Astrocyte (in vitro differentiated cells and primary cell): ENCODE data around the gene AXL. TPM values are rescaled to one million over a fixed set of nuclear protein-coding genes. Genes with fewer than 3 reads are reported as not detected.

Source experiments
- DNase-seq: peaks from one replicate; pipeline ENCODE4 v3.0.0-alpha.2; 2010; ENCODE audit warnings: low read depth
- FAIRE-seq: peaks from 2 replicates; lab custom pipeline; 2011; peaks lifted over from hg19 to GRCh38; lab: Jason Lieb, UNC
- H2AFZ ChIP-seq: 2 replicates; pipeline ENCODE4 v1.6.0; 2012; ENCODE audit warnings: low read depth, low read length, inconsistent platforms
- H3K27ac ChIP-seq: 2 replicates; pipeline ENCODE4 v1.5.1; 2011; ENCODE audit warnings: low read depth, low read length, inconsistent platforms
- H3K27me3 ChIP-seq: 2 replicates; pipeline ENCODE4 v1.6.0; 2011; ENCODE audit warnings: low read length, inconsistent platforms; ENCODE audit not compliant: insufficient read depth
- H3K36me3 ChIP-seq: 2 replicates; pipeline ENCODE4 v1.5.1; 2011; ENCODE audit warnings: low read length, inconsistent platforms; ENCODE audit not compliant: insufficient read depth
- H3K4me1 ChIP-seq: 2 replicates; pipeline ENCODE4 v1.5.1; 2011; ENCODE audit warnings: low read length, inconsistent platforms; ENCODE audit not compliant: insufficient read depth
- H3K4me2 ChIP-seq: 2 replicates; pipeline ENCODE4 v1.6.0; 2012; ENCODE audit warnings: low read length, inconsistent platforms
- H3K4me3 ChIP-seq: 2 replicates; pipeline ENCODE4 v1.5.1; 2011; ENCODE audit warnings: low read depth, mild to moderate bottlenecking, low read length, inconsistent platforms; ENCODE audit not compliant: insufficient read depth
- H3K79me2 ChIP-seq: 2 replicates; pipeline ENCODE4 v1.6.0; 2012; ENCODE audit warnings: mild to moderate bottlenecking, low read length, inconsistent platforms; ENCODE audit not compliant: insufficient read depth
- H3K9ac ChIP-seq: 2 replicates; pipeline ENCODE4 v1.6.0; 2012; ENCODE audit warnings: mild to moderate bottlenecking, low read length, inconsistent platforms
- H3K9me3 ChIP-seq: 2 replicates; pipeline ENCODE4 v1.5.1; 2012; ENCODE audit warnings: low read depth, mild to moderate bottlenecking, low read length, inconsistent platforms; ENCODE audit not compliant: insufficient read depth
- H4K20me1 ChIP-seq: 2 replicates; pipeline ENCODE4 v1.6.0; 2012; ENCODE audit warnings: low read length, inconsistent platforms; ENCODE audit not compliant: insufficient read depth
- H3K27ac Mint-ChIP-seq: one replicate; pipeline ENCODE4 v1.8.0; 2021; ENCODE audit warnings: mild to moderate bottlenecking, mixed read lengths; ENCODE audit not compliant: unreplicated experiment
- H3K27me3 Mint-ChIP-seq: one replicate; pipeline ENCODE4 v1.8.0; 2021; ENCODE audit warnings: low read depth, mixed read lengths; ENCODE audit not compliant: unreplicated experiment
- H3K36me3 Mint-ChIP-seq: one replicate; pipeline ENCODE4 v1.8.0; 2021; ENCODE audit warnings: low read depth, mixed read lengths; ENCODE audit not compliant: unreplicated experiment
- H3K4me1 Mint-ChIP-seq: one replicate; pipeline ENCODE4 v1.8.0; 2021; ENCODE audit warnings: low read depth, mixed read lengths; ENCODE audit not compliant: unreplicated experiment
- H3K4me3 Mint-ChIP-seq: one replicate; pipeline ENCODE4 v1.8.0; 2021; ENCODE audit warnings: mild to moderate bottlenecking, moderate library complexity, mixed read lengths; ENCODE audit not compliant: unreplicated experiment
- H3K9me3 Mint-ChIP-seq: one replicate; pipeline ENCODE4 v1.8.0; 2021; ENCODE audit warnings: mild to moderate bottlenecking, mixed read lengths; ENCODE audit not compliant: unreplicated experiment
- CTCF ChIP-seq: IDR thresholded peaks from 2 replicates; pipeline ENCODE4 v1.5.1; 2011; ENCODE audit warnings: low read depth, mild to moderate bottlenecking, inconsistent platforms, low read length, moderate library complexity; ENCODE audit not compliant: insufficient read depth
- EZH2 ChIP-seq: IDR thresholded peaks from 2 replicates; pipeline ENCODE4 v1.6.1; 2012; ENCODE audit warnings: mild to moderate bottlenecking, low read length, inconsistent platforms; ENCODE audit not compliant: insufficient read depth
- total RNA-seq: library from RNA; stranded (reverse); gene quantifications from 2 replicates; pipeline ENCODE4 v1.2.1, GENCODE V29; 2021

Gene AXL
- total RNA-seq, 1 donor from 2014 or later, result 156 TPM

GRCh38 chr19:41310033-41310831, 91.2 kb downstream of the AXL start, which contains the start of gene CCDC97:
Gene CCDC97 (plus strand): TSS chr19:41310172. CDS start chr19:41310311, 139 bp downstream.
- Histone ChIP-seq H3K36me3 (peaks cover 24% of the 10 kb centered on the region), H3K9ac (peak within 1 kb of the TSS; percentile 95), H3K27me3 (no peaks in the 10 kb centered on the region), H3K27ac (peak within 1 kb of the TSS; percentile 93), H4K20me1 (peaks cover 50% of the 10 kb centered on the region), H3K4me1 (peaks cover 22% of the 10 kb centered on the region), H3K4me3 (peak within 1 kb of the TSS; percentile 91), H3K9me3 (no peaks in the 10 kb centered on the region), H3K79me2 (peaks cover 44% of the 10 kb centered on the region), H3K4me2 (peak within 1 kb of the TSS; percentile 97), H2AFZ (peak within 1 kb of the TSS; percentile 69)
- Mint-ChIP-seq H3K9me3 (no peaks in the 10 kb centered on the region), H3K4me3 (peak within 1 kb of the TSS; percentile 99), H3K27ac (peak within 1 kb of the TSS; percentile 100), H3K4me1 (peaks cover 33% of the 10 kb centered on the region), H3K36me3 (peaks cover 14% of the 10 kb centered on the region), H3K27me3 (no peaks in the 10 kb centered on the region)
- DNase-seq (peak; percentile 82), FAIRE-seq (no peak)
- TF ChIP-seq EZH2 (no peak), CTCF (no peak)

- peaks cover 19% of the 10 kb centered on the region for H3K36me3 ChIP-seq
- H2AFZ ChIP-seq, result no peak overlapping the region
- peaks cover 44% of the 10 kb centered on the region for H3K79me2 ChIP-seq
- TF ChIP-seq EZH2 (no peak), CTCF (no peak)
- Mint-ChIP-seq H3K27ac (peak overlapping the region; percentile 100), H3K9me3 (no peaks in the 10 kb centered on the region), H3K4me1 (peaks cover 33% of the 10 kb centered on the region), H3K36me3 (peaks cover 15% of the 10 kb centered on the region), H3K27me3 (no peaks in the 10 kb centered on the region), H3K4me3 (peak overlapping the region; percentile 99)
- FAIRE-seq (no peak), DNase-seq (no peak)
- no peaks in the 10 kb centered on the region for H3K9me3 ChIP-seq
- H3K27ac ChIP-seq, result peak overlapping the region; percentile 93
- H3K9ac ChIP-seq, result peak overlapping the region; percentile 95
- H3K27me3 ChIP-seq, result no peaks in the 10 kb centered on the region
- peaks cover 22% of the 10 kb centered on the region for H3K4me1 ChIP-seq
- peaks cover 51% of the 10 kb centered on the region for H4K20me1 ChIP-seq
- peak overlapping the region; percentile 97 for H3K4me2 ChIP-seq
- peak overlapping the region; percentile 91 for H3K4me3 ChIP-seq
Measured at GRCh38 chr19:41311072-41311471, 92.0 kb downstream of the AXL start.

Other genes starting within 250 kb of the AXL start
- gene CYP2B6, start 227.9 kb upstream of the AXL start, total RNA-seq, result not detected in 2 replicates
- gene CYP2A13, start 130.8 kb upstream of the AXL start, total RNA-seq, result not detected in 2 replicates
- not detected in 2 replicates for gene CYP2F1, start 104.8 kb upstream of the AXL start, total RNA-seq
- 6.2 and 11.1 TPM in 2 replicates for gene CYP2S1, start 26.0 kb upstream of the AXL start, total RNA-seq
- 164 and 174 TPM in 2 replicates for gene HNRNPUL1, start 45.1 kb downstream of the AXL start, total RNA-seq
- gene CCDC97, start 90.9 kb downstream of the AXL start, total RNA-seq, result 15.2 and 18.1 TPM in 2 replicates
- gene TGFB1, start 134.7 kb downstream of the AXL start, total RNA-seq, result 155 and 199 TPM in 2 replicates
- gene B9D2, start 144.9 kb downstream of the AXL start, total RNA-seq, result 5.5 and 5.9 TPM in 2 replicates
- 7.4 and 8.9 TPM in 2 replicates for gene TMEM91, start 157.3 kb downstream of the AXL start, total RNA-seq
- gene EXOSC5, start 178.1 kb downstream of the AXL start, total RNA-seq, result 18.3 and 19.8 TPM in 2 replicates
- 9.2 and 9.8 TPM in 2 replicates for gene BCKDHA, start 178.6 kb downstream of the AXL start, total RNA-seq
- gene B3GNT8, start 208.2 kb downstream of the AXL start, total RNA-seq, result 2.5 and 3.0 TPM in 2 replicates
- 57.5 and 60.3 TPM in 2 replicates for gene DMAC2, start 220.7 kb downstream of the AXL start, total RNA-seq
- gene ERICH4, start 223.9 kb downstream of the AXL start, total RNA-seq, result not detected in 2 replicates